Glutamatergic neuron (in vitro differentiated cells): ENCODE measurements around the gene AHSG. TPM values are rescaled to one million over a fixed set of nuclear protein-coding genes. Genes with fewer than 3 reads are reported as not detected.

Experiments used
- DNase-seq: peaks from one replicate; pipeline ENCODE4 v3.0.0; 2022
- H3K27ac Mint-ChIP-seq: one replicate; pipeline ENCODE4 v1.8.0; 2020; ENCODE audit warnings: mild to moderate bottlenecking, mixed read lengths, inconsistent platforms; ENCODE audit not compliant: unreplicated experiment
- H3K27me3 Mint-ChIP-seq: one replicate; pipeline ENCODE4 v1.8.0; 2020; ENCODE audit warnings: mild to moderate bottlenecking, moderate library complexity, mixed read lengths, inconsistent platforms; ENCODE audit not compliant: unreplicated experiment
- H3K36me3 Mint-ChIP-seq: one replicate; pipeline ENCODE4 v1.8.0; 2020; ENCODE audit warnings: mild to moderate bottlenecking, mixed read lengths, inconsistent platforms; ENCODE audit not compliant: unreplicated experiment
- H3K4me1 Mint-ChIP-seq: one replicate; pipeline ENCODE4 v1.8.0; 2020; ENCODE audit warnings: mild to moderate bottlenecking, low read depth, mixed read lengths, inconsistent platforms; ENCODE audit not compliant: unreplicated experiment
- H3K4me3 Mint-ChIP-seq: one replicate; pipeline ENCODE4 v1.8.0; 2020; ENCODE audit warnings: mild to moderate bottlenecking, mixed read lengths, inconsistent platforms; ENCODE audit not compliant: unreplicated experiment
- H3K9me3 Mint-ChIP-seq: one replicate; pipeline ENCODE4 v1.8.0; 2020; ENCODE audit warnings: mild to moderate bottlenecking, moderate library complexity, mixed read lengths, inconsistent platforms; ENCODE audit not compliant: unreplicated experiment
- total RNA-seq: library from RNA; stranded (reverse); fragmentation: NEBNext Ultra II Directional; extraction: Animal tissue kit (Norgen Biotek cat#: 25700); gene quantifications from one replicate; pipeline ENCODE4 v1.2.1, GENCODE V29; 2021; ENCODE audit not compliant: unreplicated experiment
- TF ChIP-seq, protein P1 (sequence below): fragments of 200-600 bp; sonication (generic); IDR thresholded peaks from one replicate; pipeline ENCODE4 v1.5.0; 2021; ENCODE audit not compliant: partially characterized antibody, unreplicated experiment

The AHSG gene
- total RNA-seq, 1 donor from 2014 or later, result not detected

DNA sequence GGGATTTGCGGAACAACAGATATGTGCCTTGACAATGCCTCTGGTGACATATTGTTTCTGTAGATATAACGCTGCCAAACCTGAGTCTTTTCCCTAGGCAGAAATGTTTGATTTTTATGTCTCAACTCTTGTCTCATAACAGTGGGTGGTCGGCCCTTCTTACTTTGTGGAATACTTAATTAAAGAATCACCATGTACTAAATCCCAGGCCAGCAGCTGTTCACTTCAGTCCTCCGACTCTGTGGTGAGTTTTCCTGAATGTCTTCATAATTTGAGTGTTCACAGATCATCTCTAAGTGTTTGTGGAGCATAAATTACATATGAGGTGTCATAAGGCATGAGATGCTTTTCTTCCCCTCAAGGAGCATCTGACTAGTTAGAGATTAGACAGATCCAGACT, 33.2 kb downstream of the AHSG start:
- H3K4me3 Mint-ChIP-seq, result no peak overlapping the region
- no peak overlapping the region for H3K27ac Mint-ChIP-seq
- DNase-seq, result no peak
- TF ChIP-seq, protein P1, sequence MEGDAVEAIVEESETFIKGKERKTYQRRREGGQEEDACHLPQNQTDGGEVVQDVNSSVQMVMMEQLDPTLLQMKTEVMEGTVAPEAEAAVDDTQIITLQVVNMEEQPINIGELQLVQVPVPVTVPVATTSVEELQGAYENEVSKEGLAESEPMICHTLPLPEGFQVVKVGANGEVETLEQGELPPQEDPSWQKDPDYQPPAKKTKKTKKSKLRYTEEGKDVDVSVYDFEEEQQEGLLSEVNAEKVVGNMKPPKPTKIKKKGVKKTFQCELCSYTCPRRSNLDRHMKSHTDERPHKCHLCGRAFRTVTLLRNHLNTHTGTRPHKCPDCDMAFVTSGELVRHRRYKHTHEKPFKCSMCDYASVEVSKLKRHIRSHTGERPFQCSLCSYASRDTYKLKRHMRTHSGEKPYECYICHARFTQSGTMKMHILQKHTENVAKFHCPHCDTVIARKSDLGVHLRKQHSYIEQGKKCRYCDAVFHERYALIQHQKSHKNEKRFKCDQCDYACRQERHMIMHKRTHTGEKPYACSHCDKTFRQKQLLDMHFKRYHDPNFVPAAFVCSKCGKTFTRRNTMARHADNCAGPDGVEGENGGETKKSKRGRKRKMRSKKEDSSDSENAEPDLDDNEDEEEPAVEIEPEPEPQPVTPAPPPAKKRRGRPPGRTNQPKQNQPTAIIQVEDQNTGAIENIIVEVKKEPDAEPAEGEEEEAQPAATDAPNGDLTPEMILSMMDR, result no peak
- H3K27me3 Mint-ChIP-seq, result no peaks in the 10 kb centered on the region
- no peaks in the 10 kb centered on the region for H3K36me3 Mint-ChIP-seq
- no peaks in the 10 kb centered on the region for H3K4me1 Mint-ChIP-seq
- H3K9me3 Mint-ChIP-seq, result no peaks in the 10 kb centered on the region

DNA sequence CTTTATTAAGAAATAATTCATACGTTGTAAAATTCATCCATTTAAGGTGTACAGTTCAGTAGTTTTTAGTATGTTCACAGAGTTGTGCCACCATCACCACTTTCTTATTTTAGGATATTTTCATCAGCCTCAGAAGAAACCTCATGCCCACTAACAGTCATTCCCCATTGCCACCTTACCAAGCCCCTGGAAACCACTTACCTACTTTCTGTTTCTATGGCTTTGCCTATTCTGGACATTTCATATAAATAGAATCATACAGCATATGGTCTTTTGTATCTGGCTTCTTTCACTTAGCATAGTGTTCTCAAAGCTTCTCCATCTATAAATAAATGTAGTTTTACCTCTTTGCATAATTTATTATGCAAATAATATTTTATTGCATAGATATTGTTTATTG, 34.0 kb downstream of the AHSG start:
- Mint-ChIP-seq H3K27ac (no peak overlapping the region), H3K9me3 (no peaks in the 10 kb centered on the region), H3K4me1 (no peaks in the 10 kb centered on the region), H3K4me3 (no peak overlapping the region), H3K27me3 (peaks cover 1% of the 10 kb centered on the region), H3K36me3 (no peaks in the 10 kb centered on the region)
- TF ChIP-seq, protein P1, result no peak
- DNase-seq, result no peak

DNA sequence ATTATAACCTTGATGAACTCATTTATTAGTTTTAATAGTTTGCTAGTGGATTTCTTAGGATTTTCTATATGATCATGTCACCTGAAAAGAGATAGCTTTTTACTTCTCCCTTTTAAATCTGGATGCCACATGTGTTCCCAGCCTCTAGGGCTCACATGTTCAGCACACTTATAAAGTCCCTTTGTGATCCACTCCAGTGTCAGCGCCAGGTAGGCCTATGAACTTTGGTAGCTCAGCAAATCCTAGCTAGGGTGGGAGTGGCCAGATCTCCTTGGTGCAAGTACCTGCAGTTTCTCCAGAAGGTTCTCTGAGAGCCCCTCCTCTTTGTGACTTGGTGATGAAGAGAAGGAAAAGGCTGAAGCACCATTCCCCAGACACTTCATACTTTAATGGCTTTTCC, 36.0 kb downstream of the AHSG start:
- DNase-seq, result no peak
- Mint-ChIP-seq H3K36me3 (no peaks in the 10 kb centered on the region), H3K4me1 (no peaks in the 10 kb centered on the region), H3K27me3 (peaks cover 4% of the 10 kb centered on the region), H3K27ac (no peak overlapping the region), H3K4me3 (no peak overlapping the region), H3K9me3 (no peaks in the 10 kb centered on the region)
- TF ChIP-seq, protein P1, result no peak

DNA sequence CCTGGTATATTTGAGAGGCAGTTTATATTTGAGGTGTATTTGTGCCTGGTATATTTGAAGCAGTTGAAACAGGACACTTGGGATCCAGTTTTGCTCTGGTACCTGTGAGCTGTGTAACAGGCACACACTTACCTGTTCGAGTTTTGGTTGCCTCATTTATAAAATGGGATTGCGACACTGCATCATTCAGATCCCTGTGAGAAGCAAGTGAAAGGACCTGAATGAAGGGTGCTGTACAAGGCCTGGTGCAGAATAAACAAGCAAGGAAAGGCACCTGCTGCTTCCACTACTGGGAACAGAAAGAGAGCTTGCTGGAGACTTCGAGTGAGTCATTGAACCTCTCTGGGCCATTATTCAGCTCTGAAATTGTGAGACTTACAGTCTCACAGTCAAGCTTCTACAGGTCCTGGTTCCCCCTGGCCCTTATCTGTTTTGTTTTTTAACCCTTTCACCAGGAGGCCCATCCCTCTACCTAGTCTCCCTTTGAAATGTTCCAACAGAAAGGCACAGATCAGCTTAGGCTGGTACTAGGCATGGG, 38.9 kb downstream of the AHSG start:
- H3K27ac Mint-ChIP-seq, result no peak overlapping the region

DNA sequence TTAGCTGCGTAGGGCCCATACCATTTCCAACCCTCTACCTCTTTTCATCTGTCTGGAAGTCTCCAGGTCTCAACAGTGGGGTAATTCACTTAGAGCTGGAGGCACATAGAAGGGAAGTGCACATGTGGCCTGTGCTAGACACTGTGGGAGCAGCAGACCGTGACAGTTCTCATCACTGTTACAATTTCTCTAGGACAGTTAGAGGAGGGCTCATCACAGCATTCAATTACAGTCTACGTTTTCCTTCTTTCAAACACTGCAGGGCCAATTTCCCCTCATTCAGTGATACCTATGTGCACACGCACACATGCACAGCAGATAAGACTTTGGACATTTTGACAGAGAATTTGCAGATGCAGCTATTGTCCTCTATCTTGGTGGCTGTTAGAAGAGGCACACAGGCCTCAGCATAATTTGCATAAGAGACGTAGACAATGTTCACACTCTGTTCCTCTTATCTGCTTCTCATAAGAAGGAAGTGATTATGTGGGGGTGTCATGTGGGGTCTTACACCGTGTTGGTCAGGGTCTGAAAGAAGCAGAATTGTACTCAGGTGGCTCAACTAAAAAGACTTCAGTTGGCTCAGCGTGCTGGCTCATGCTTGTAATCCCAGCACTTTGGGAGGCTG, 40.3 kb downstream of the AHSG start:
- Mint-ChIP-seq H3K27me3 (peaks cover 4% of the 10 kb centered on the region), H3K9me3 (peaks cover under 1% of the 10 kb centered on the region), H3K4me3 (no peak overlapping the region), H3K4me1 (no peaks in the 10 kb centered on the region), H3K36me3 (peaks cover 3% of the 10 kb centered on the region), H3K27ac (no peak overlapping the region)
- TF ChIP-seq, protein P1, result no peak
- DNase-seq, result no peak

More for the DNA sequence above, 38.9 kb downstream of the AHSG start:
- TF ChIP-seq, protein P1, result no peak
- H3K4me3 Mint-ChIP-seq, result no peak overlapping the region
- H3K36me3 Mint-ChIP-seq, result peaks cover 3% of the 10 kb centered on the region
- DNase-seq, result no peak
- H3K9me3 Mint-ChIP-seq, result no peaks in the 10 kb centered on the region
- H3K4me1 Mint-ChIP-seq, result no peaks in the 10 kb centered on the region
- peaks cover 4% of the 10 kb centered on the region for H3K27me3 Mint-ChIP-seq
